H1 (cell line): Measurements from ENCODE around the gene ARFRP1. TPM values are rescaled to one million over a fixed set of nuclear protein-coding genes. Genes with fewer than 3 reads are reported as not detected.

Experiments used
- CTCF ChIA-PET: fragments of 300-600 bp; sonication (Branson Sonifier 250); formaldehyde crosslinking; loops from one replicate; lab custom pipeline; 2021; ENCODE audit not compliant: partially characterized antibody; lab: Charles Lee
- POLR2A ChIA-PET: fragments of 300-600 bp; sonication (Branson Sonifier 250); formaldehyde crosslinking; loops from one replicate; lab custom pipeline; 2021; ENCODE audit warnings: inconsistent platforms; ENCODE audit not compliant: partially characterized antibody; lab: Charles Lee
- DNase-seq, 2 experiments: peaks; one replicate each; pipeline versions ENCODE4 v3.0.0 to v3.0.0-alpha.2; 2010 to 2022; ENCODE audit warnings: low spot score in 2 of 2, low read depth in 1 of 2, mixed read lengths in 1 of 2
- FAIRE-seq: peaks from 2 replicates; lab custom pipeline; 2011; peaks lifted over from hg19 to GRCh38; lab: Jason Lieb, UNC
- H2AFZ ChIP-seq: 2 replicates; pipeline ENCODE4 v1.8.1; 2012; ENCODE audit warnings: low read length, inconsistent platforms
- H2AK5ac ChIP-seq: 2 replicates; pipeline ENCODE4 v1.6.1; 2013; ENCODE audit warnings: low read depth, low read length
- H2BK120ac ChIP-seq: replicated peaks from 2 replicates; pipeline ENCODE3; 2013; ENCODE audit warnings: low read depth, low read length, inconsistent platforms
- H2BK12ac ChIP-seq: 2 replicates; pipeline ENCODE4 v1.6.1; 2013; ENCODE audit warnings: low read depth, low read length
- H2BK15ac ChIP-seq: 2 replicates; pipeline ENCODE4 v1.6.1; 2013; ENCODE audit warnings: low read length
- H2BK20ac ChIP-seq: 2 replicates; pipeline ENCODE4 v1.6.1; 2013; ENCODE audit warnings: low read length
- H2BK5ac ChIP-seq: 2 replicates; pipeline ENCODE4 v1.6.1; 2013; ENCODE audit warnings: low read depth, low read length
- H3K14ac ChIP-seq: 2 replicates; pipeline ENCODE4 v1.6.1; 2013; ENCODE audit warnings: inconsistent platforms; ENCODE audit not compliant: insufficient read length
- H3K18ac ChIP-seq: 2 replicates; pipeline ENCODE4 v1.6.1; 2013; ENCODE audit warnings: low read length; ENCODE audit errors: extremely low read depth
- H3K23ac ChIP-seq: 2 replicates; pipeline ENCODE4 v1.6.1; 2013; ENCODE audit warnings: inconsistent platforms; ENCODE audit not compliant: insufficient read length
- H3K23me2 ChIP-seq: 2 replicates; pipeline ENCODE4 v1.6.1; 2013; ENCODE audit warnings: low read depth, low read length
- H3K27ac ChIP-seq: 2 replicates; pipeline ENCODE4 v1.6.1; 2011; ENCODE audit warnings: low read depth, low read length, inconsistent platforms
- H3K27me3 ChIP-seq, 4 experiments: replicated peaks in 1 of 4; 1 replicate in 1 of 4; 2 replicates in 3 of 4; pipeline versions ENCODE4 v1.6.1 to v1.8.1; 2011 to 2013; ENCODE audit warnings: low read length in 3 of 4, mild to moderate bottlenecking in 3 of 4, inconsistent platforms in 2 of 4, mixed read lengths in 2 of 4, moderate library complexity in 1 of 4; ENCODE audit not compliant: control insufficient read depth in 3 of 4, insufficient read depth in 3 of 4; ENCODE audit errors: extremely low read depth in 1 of 4
- H3K36me3 ChIP-seq, 4 experiments: 2 replicates each; pipeline versions ENCODE4 v1.6.1 to v1.8.1; 2011 to 2013; ENCODE audit warnings: mild to moderate bottlenecking in 4 of 4, low read length in 3 of 4, moderate library complexity in 2 of 4, control low read depth in 1 of 4, inconsistent platforms in 1 of 4; ENCODE audit not compliant: insufficient read depth in 4 of 4, control insufficient read depth in 2 of 4
- H3K4ac ChIP-seq: replicated peaks from 2 replicates; pipeline ENCODE3; 2013; ENCODE audit warnings: low read length, low read depth, mixed read lengths, inconsistent platforms; ENCODE audit not compliant: insufficient read length
- H3K4me1 ChIP-seq, 4 experiments: replicated peaks in 1 of 4; 1 replicate in 1 of 4; 2 replicates in 3 of 4; pipeline versions ENCODE4 v1.6.1 to v1.8.1; 2011 to 2013; ENCODE audit warnings: low read length in 3 of 4, inconsistent platforms in 2 of 4, mixed read lengths in 1 of 4; ENCODE audit not compliant: insufficient read depth in 4 of 4, control insufficient read depth in 3 of 4
- H3K4me2 ChIP-seq, 2 experiments: 2 replicates each; pipeline versions ENCODE4 v1.6.1 to v1.8.1; 2011 to 2013; ENCODE audit warnings: low read depth in 2 of 2, low read length in 2 of 2, control low read depth in 1 of 2, inconsistent platforms in 1 of 2, mild to moderate bottlenecking in 1 of 2; ENCODE audit not compliant: insufficient read depth in 1 of 2
- H3K4me3 ChIP-seq, 4 experiments: fragments of 200-600, 300-600 bp in 1 of 4; sonication (generic), shearing (Covaris generic), sonication (Bioruptor Twin) in 1 of 4; 2 replicates each; pipeline versions ENCODE4 v1.5.1 to v1.8.1; 2011 to 2016; ENCODE audit warnings: low read length in 4 of 4, low read depth in 3 of 4, control low read depth in 2 of 4, inconsistent platforms in 2 of 4, mild to moderate bottlenecking in 2 of 4, mixed read lengths in 1 of 4, moderate library complexity in 1 of 4; ENCODE audit not compliant: insufficient read depth in 2 of 4; ENCODE audit errors: extremely low read depth in 1 of 4
- H3K56ac ChIP-seq: replicated peaks from 2 replicates; pipeline ENCODE3; 2013; ENCODE audit warnings: low read depth, mild to moderate bottlenecking, mixed read lengths, low read length, inconsistent platforms; ENCODE audit not compliant: insufficient read length
- H3K79me1 ChIP-seq: 2 replicates; pipeline ENCODE4 v1.6.1; 2013; ENCODE audit warnings: low read depth, low read length, control low read depth
- H3K79me2 ChIP-seq, 2 experiments: 2 replicates each; pipeline versions ENCODE4 v1.6.1 to v1.8.1; 2012 to 2013; ENCODE audit warnings: low read length in 2 of 2, mild to moderate bottlenecking in 2 of 2, inconsistent platforms in 1 of 2; ENCODE audit not compliant: insufficient read depth in 2 of 2, control insufficient read depth in 1 of 2
- H3K9ac ChIP-seq, 4 experiments: replicated peaks in 1 of 4; 1 replicate in 1 of 4; 2 replicates in 3 of 4; pipeline versions ENCODE4 v1.6.1 to v1.8.1; 2011 to 2013; ENCODE audit warnings: low read depth in 3 of 4, low read length in 3 of 4, control low read depth in 2 of 4, mild to moderate bottlenecking in 2 of 4, moderate library complexity in 2 of 4, inconsistent platforms in 1 of 4; ENCODE audit errors: extremely low read depth in 1 of 4
- H3K9me3 ChIP-seq, 2 experiments: 2 replicates each; pipeline versions ENCODE4 v1.6.1 to v1.8.1; 2012 to 2013; ENCODE audit warnings: mild to moderate bottlenecking in 2 of 2, moderate library complexity in 2 of 2, control low read depth in 1 of 2, inconsistent platforms in 1 of 2, low read depth in 1 of 2, low read length in 1 of 2, mixed read lengths in 1 of 2; ENCODE audit not compliant: insufficient read depth in 2 of 2
- H4K20me1 ChIP-seq, 2 experiments: replicated peaks in 1 of 2; 2 replicates each; pipeline versions ENCODE3 to v1.8.1; 2011 to 2013; ENCODE audit warnings: inconsistent platforms in 2 of 2, low read length in 2 of 2, mild to moderate bottlenecking in 1 of 2; ENCODE audit not compliant: insufficient read depth in 2 of 2, control insufficient read depth in 1 of 2
- H4K5ac ChIP-seq: 2 replicates; pipeline ENCODE4 v1.6.1; 2013; ENCODE audit warnings: low read length, low read depth, mixed read lengths, inconsistent platforms; ENCODE audit not compliant: insufficient read length
- H4K8ac ChIP-seq: 2 replicates; pipeline ENCODE4 v1.8.0; 2013; ENCODE audit warnings: mild to moderate bottlenecking, moderate library complexity, low read length, inconsistent platforms; ENCODE audit not compliant: insufficient read depth; ENCODE audit errors: extremely low read depth
- H4K91ac ChIP-seq: replicated peaks from 2 replicates; pipeline ENCODE3; 2013; ENCODE audit warnings: low read length, mixed read lengths, inconsistent platforms; ENCODE audit not compliant: insufficient read length
- BACH1 ChIP-seq: IDR thresholded peaks from 2 replicates; pipeline ENCODE4 v1.6.1; 2012; ENCODE audit warnings: low read length, improper control_type of control experiment
- JUN ChIP-seq: IDR thresholded peaks from 2 replicates; pipeline ENCODE4 v1.6.1; 2011; ENCODE audit warnings: low read depth, mild to moderate bottlenecking, improper control_type of control experiment, low read length
- RBBP5 ChIP-seq: IDR thresholded peaks from 2 replicates; pipeline ENCODE4 v1.7.1; 2012; ENCODE audit warnings: low read depth, mild to moderate bottlenecking, inconsistent platforms, low read length, moderate library complexity, borderline replicate concordance
- WGBS, 2 experiments: shearing (Covaris generic) in 1 of 2; methylation state at CpG; one replicate each; pipeline versions ENCODE4 v1.1.6 to v1.1.7; 2013 to 2015; ENCODE audit warnings: low lambda C conversion rate in 2 of 2, mixed read lengths in 2 of 2, inconsistent platforms in 1 of 2, low coverage in 1 of 2, missing lambda C conversion rate in 1 of 2; ENCODE audit not compliant: insufficient replicate concordance in 2 of 2, insufficient coverage in 1 of 2, insufficient read length in 1 of 2; ENCODE audit errors: extremely low coverage in 1 of 2, missing lambda C conversion rate in 1 of 2; 5-methylcytosine and 5-hydroxymethylcytosine counted together
- polyA plus RNA-seq, 7 experiments: library from polyadenylated mRNA; depleted of rRNA in 3 of 7; stranded (reverse) in 5 of 7; unstranded in 2 of 7; fragments of >200 nt in 5 of 7; fragments of 200-250 nt in 2 of 7; gene quantifications; 1 replicate in 5 of 7; 2 replicates in 1 of 7; 4 replicates in 1 of 7; pipeline versions ENCODE4 v1.2.1 to v1.2.3, GENCODE V29; 2011 to 2013; ENCODE audit warnings: missing spikeins in 2 of 7, mixed read lengths in 2 of 7
- total RNA-seq: library from RNA; stranded (reverse); fragmentation: NEBNext Ultra II Directional; extraction: Animal tissue kit (Norgen Biotek cat#: 25700); gene quantifications from 2 replicates; pipeline ENCODE4 v1.2.1, GENCODE V29; 2021

ARFRP1 gene
- total and polyA plus RNA-seq, 2 of the 8 experiments (the other 6 are each of a cell fraction or from before 2014, with no cell fraction given) = 12.9 to 22.9 TPM

DNA sequence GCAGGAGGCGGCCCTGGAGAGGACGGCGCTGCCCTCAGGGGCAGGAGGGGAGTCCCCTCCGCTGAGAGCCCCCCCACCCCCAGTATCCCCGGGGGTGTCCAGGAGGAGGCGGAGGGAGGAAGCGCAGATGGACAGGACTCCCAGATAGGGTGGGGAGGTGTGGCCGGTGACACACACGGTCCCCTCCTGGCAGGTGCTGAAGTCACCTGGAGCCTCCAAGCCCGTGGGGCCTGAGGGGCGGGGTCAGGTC, 55.9 kb downstream of the ARFRP1 start:
- Histone ChIP-seq H2BK20ac (no peak overlapping the region), H3K4ac (no peak overlapping the region), H3K79me2 (no peaks in the 10 kb centered on the region), H4K5ac (no peak overlapping the region), H3K79me1 (no peaks in the 10 kb centered on the region; the same call in none of the 2 replicates), H2BK120ac (no peak overlapping the region), H2AFZ (no peak overlapping the region), H3K9me3 (no peaks in the 10 kb centered on the region), H2BK15ac (no peak overlapping the region), H3K27ac (no peak overlapping the region), H3K36me3 (no peaks in the 10 kb centered on the region; a peak in 1 of 8 replicates), H3K14ac (no peak overlapping the region), H3K18ac (peak overlapping the region; percentile 6; the same call in 1 of the 2 replicates), H2AK5ac (no peak overlapping the region), H3K4me3 (peak overlapping the region; percentile 34 to 85 (median 49); a peak in 7 of 8 replicates), H3K4me1 (peaks cover 0 to 15% (median 12%) of the 10 kb centered on the region in 4 experiments; a peak in 6 of 7 replicates), H4K20me1 (peaks cover 10 to 11% of the 10 kb centered on the region in 2 experiments), H3K56ac (peak overlapping the region; percentile 30), H3K9ac (no peak overlapping the region), H2BK5ac (no peak overlapping the region), H3K4me2 (peak overlapping the region; percentile 71 to 84), H4K8ac (no peak overlapping the region; the same call in 1 of the 2 replicates), H2BK12ac (no peak overlapping the region; the same call in 1 of the 2 replicates), H3K27me3 (peaks cover 0 to 2% (median 0%) of the 10 kb centered on the region in 4 experiments; a peak in 2 of 7 replicates), H4K91ac (no peak overlapping the region), H3K23ac (no peak overlapping the region), H3K23me2 (peaks cover 13% of the 10 kb centered on the region)
- FAIRE-seq (no peak), DNase-seq (no peak)
- ChIA-PET CTCF (interaction anchor here (0.6 to 1.5 kb wide), 3 partner anchors 10 to 406 kb away, joined by 3 to 11 read pairs (median 3); no protein-coding TSS in a partner anchor), POLR2A (interaction anchor here (0.8 to 1.9 kb wide), 2 partner anchors 9 to 40 kb away, joined by 3 to 7 read pairs; no protein-coding TSS in a partner anchor)
- WGBS, 2 experiments = 14% methylated on average over 8 of the region's 11 CpGs; no CpG with 5 or more reads in 1 of the 2 experiments
- TF ChIP-seq BACH1 (0 out of 2 replicates have a peak, but pooled peaks have one; percentile 27), JUN (no peak), RBBP5 (0 out of 2 replicates have a peak, but pooled peaks have one; percentile 11)
